K562 (cell line): ENCODE measurements around the gene FGF14. TPM values are rescaled to one million over a fixed set of nuclear protein-coding genes. Genes with fewer than 3 reads are reported as not detected.

Experiments
- ARID1B ChIP-seq: fragments of 450-650 bp; IDR thresholded peaks from 2 replicates; pipeline ENCODE4 v1.6.1; 2016; ENCODE audit warnings: antibody characterized with exemption, mild to moderate bottlenecking, inconsistent platforms
- C11orf30 ChIP-seq: fragments of 450-650 bp; IDR thresholded peaks from 2 replicates; pipeline ENCODE4 v1.6.1; 2016; ENCODE audit warnings: low read depth, mild to moderate bottlenecking
- CBFB ChIP-seq: sonication (generic); formaldehyde crosslinking; IDR thresholded peaks from 2 replicates; pipeline ENCODE4 v1.4.0; 2020; ENCODE audit warnings: mild to moderate bottlenecking, missing genetic modification reagents
- CUX1 ChIP-seq: fragments of 200-800 bp; sonication (Bioruptor generic); IDR thresholded peaks from 2 replicates; pipeline ENCODE4 v1.6.1; 2016; ENCODE audit warnings: missing genetic modification characterization, missing compliant biosample characterization
- DIDO1 ChIP-seq: fragments of 450-650 bp; IDR thresholded peaks from 2 replicates; pipeline ENCODE4 v1.6.1; 2016; ENCODE audit warnings: low read depth, missing biosample characterization, missing genetic modification characterization
- MAX ChIP-seq: sonication (generic); formaldehyde crosslinking; IDR thresholded peaks from 2 replicates; pipeline ENCODE4 v1.9.0; 2022; ENCODE audit warnings: mild to moderate bottlenecking, missing genetic modification reagents
- MTA3 ChIP-seq: fragments of 450-650 bp; formaldehyde crosslinking; IDR thresholded peaks from 2 replicates; pipeline ENCODE4 v1.6.1; 2017; ENCODE audit warnings: mild to moderate bottlenecking, borderline replicate concordance
- POU5F1 ChIP-seq: fragments of 150-350 bp; IDR thresholded peaks from 2 replicates; pipeline ENCODE4 v1.6.1; 2014; ENCODE audit warnings: borderline replicate concordance, low read length, low read depth, mild to moderate bottlenecking; ENCODE audit not compliant: partially characterized antibody
- PTBP1 ChIP-seq: fragments of 200-400 bp; formaldehyde crosslinking; IDR thresholded peaks from 2 replicates; pipeline ENCODE4 v1.6.1; 2017; ENCODE audit warnings: low read depth, low read length
- SOX6 ChIP-seq: fragments of 450-650 bp; IDR thresholded peaks from 2 replicates; pipeline ENCODE4 v1.6.1; 2014; ENCODE audit warnings: mild to moderate bottlenecking
- ZBTB1 ChIP-seq: sonication (generic); formaldehyde crosslinking; IDR thresholded peaks from 2 replicates; pipeline ENCODE4 v1.8.1; 2023; ENCODE audit warnings: missing genetic modification reagents, low read depth, mild to moderate bottlenecking, borderline replicate concordance
- ZBTB26 ChIP-seq: fragments of 450-650 bp; formaldehyde crosslinking; IDR thresholded peaks from 2 replicates; pipeline ENCODE4 v1.4.0; 2022; ENCODE audit warnings: missing genetic modification characterization
- ZNF445 ChIP-seq: fragments of 250-450 bp; sonication (Bioruptor Pico); IDR thresholded peaks from 2 replicates; pipeline ENCODE4 v1.4.0; 2020; ENCODE audit warnings: low read depth, mild to moderate bottlenecking, moderate library complexity
- ZNF76 ChIP-seq: fragments of 250-450 bp; sonication (Bioruptor Pico); IDR thresholded peaks from 2 replicates; pipeline ENCODE4 v1.4.0; 2020; ENCODE audit warnings: mild to moderate bottlenecking, moderate library complexity, borderline replicate concordance
- polyA plus RNA-seq, 8 experiments: library from polyadenylated mRNA; depleted of rRNA in 4 of 8; stranded (reverse) in 5 of 8; unstranded in 3 of 8; fragments of >200 nt; fragmentation: Nextera tagmentation in 2 of 8; fragmentation: Illumina TruSeq in 1 of 8; extraction: Ambion mirVana in 2 of 8; extraction: Trizol in 1 of 8; gene quantifications; 2 replicates each; pipeline versions ENCODE4 v1.2.1 to v1.2.3, GENCODE V29; 2011 to 2014; ENCODE audit warnings: inconsistent platforms in 1 of 8, missing spikeins in 1 of 8
- total RNA-seq, 7 experiments: library from RNA; depleted of rRNA in 6 of 7; stranded (reverse); fragments of >200 nt in 6 of 7; fragmentation: Illumina TruSeq in 2 of 7; extraction: Trizol in 2 of 7; gene quantifications; 2 replicates each; pipeline versions ENCODE4 v1.2.1 to v1.2.3, GENCODE V29; 2011 to 2021; ENCODE audit warnings: low replicate concordance in 1 of 7

Gene FGF14
- total and polyA plus RNA-seq, 9 of the 15 experiments (the other 6 are each of a cell fraction or from before 2014, with no cell fraction given) = not detected

- TF ChIP-seq ZBTB26 (no peak), ARID1B (no peak), POU5F1 (no peak), ZNF76 (no peak), CUX1 (no peak), DIDO1 (tag) (no peak), ZNF445 (CRISPR knock-in tag) (no peak), MTA3 (no peak), CBFB (CRISPR knock-in tag) (no peak), C11orf30 (no peak), PTBP1 (no peak), SOX6 (no peak), ZBTB1 (CRISPR knock-in tag) (no peak), MAX (CRISPR knock-in tag) (no peak)
Measured at GRCh38 chr13:101988140-101988539, 413.7 kb downstream of the FGF14 start (continued).
